Transverse colon (tissue), 4 donors: Measurements from ENCODE around the gene HTR5A. TPM values are rescaled to one million over a fixed set of nuclear protein-coding genes. Genes with fewer than 3 reads are reported as not detected.

ENCODE experiments used
- DNase-seq: peaks from one replicate; pipeline ENCODE4 v3.0.0-alpha.2; 2019
- H3K27ac ChIP-seq, 4 donors: fragments of 200-600 bp; sonication (generic); 2 replicates each; pipeline ENCODE4 v1.5.1; 2016 to 2018; ENCODE audit warnings: inconsistent platforms in 4 of 4
- H3K27me3 ChIP-seq: fragments of 200-600 bp; sonication (generic); 2 replicates; pipeline ENCODE4 v1.5.1; 2017; ENCODE audit warnings: inconsistent platforms
- H3K36me3 ChIP-seq, 4 donors: fragments of 200-600 bp; sonication (generic); 2 replicates each; pipeline ENCODE4 v1.5.1; 2017 to 2019; ENCODE audit warnings: inconsistent platforms in 4 of 4
- H3K4me1 ChIP-seq, 4 donors: fragments of 200-600 bp; sonication (generic); 2 replicates each; pipeline ENCODE4 v1.5.1; 2017 to 2020; ENCODE audit warnings: inconsistent platforms in 4 of 4
- H3K4me3 ChIP-seq, 4 donors: fragments of 200-600 bp; sonication (generic); 1 replicate in 1 of 4; 2 replicates in 3 of 4; pipeline versions ENCODE4 v1.5.1 to v1.6.1; 2017 to 2019; ENCODE audit warnings: inconsistent platforms in 4 of 4
- H3K9me3 ChIP-seq, 2 donors: fragments of 200-600 bp; sonication (generic); 2 replicates each; pipeline ENCODE4 v1.5.1; 2017 to 2019; ENCODE audit warnings: inconsistent platforms in 2 of 2
- EP300 ChIP-seq: sonication (generic); formaldehyde crosslinking; IDR thresholded peaks from one replicate; pipeline ENCODE4 v1.6.1; 2017; ENCODE audit warnings: antibody characterized with exemption, low read depth
- POLR2A ChIP-seq: fragments of 450-650 bp; IDR thresholded peaks from one replicate; pipeline ENCODE4 v1.6.1; 2016; ENCODE audit warnings: antibody characterized with exemption, mild to moderate bottlenecking, moderate library complexity
- POLR2AphosphoS5 ChIP-seq, 3 donors: sonication (generic); formaldehyde crosslinking; IDR thresholded peaks; one replicate each; pipeline ENCODE4 v1.6.1; 2016; ENCODE audit warnings: antibody characterized with exemption in 3 of 3
- WGBS, 2 donors: methylation state at CpG; one replicate each; pipeline ENCODE4 v1.1.5; 2018; ENCODE audit warnings: low coverage in 1 of 2; 5-methylcytosine and 5-hydroxymethylcytosine counted together
- in situ Hi-C, 4 donors: fragments of 200-750 bp; cut with MboI; loops; one replicate each; pipeline versions ENCODE4 v1.15.0 to v1.15.1; 2017; ENCODE audit warnings: low sequenced_read_pairs in 3 of 4, low pct_ligation_motif_present in 1 of 4, low pct_unique_long_range_greater_than_20kb in 1 of 4
- intact Hi-C: fragments of 100-400 bp; cut with DNase I; formaldehyde crosslinking; loops from one replicate; pipeline ENCODE4 v1.15.1; 2023; ENCODE audit warnings: low total_unique reads
- total RNA-seq, 4 donors: library from RNA; depleted of rRNA; stranded (reverse); fragments of >200 nt; gene quantifications; one replicate each; pipeline ENCODE4 v1.1.0, GENCODE V29; 2016
- TF ChIP-seq, protein P1 (sequence below), 5 experiments: fragments of 200-600 bp in 3 of 5; fragments of 450-650 bp in 2 of 5; sonication (generic) in 3 of 5; IDR thresholded peaks; 1 replicate in 2 of 5; 2 replicates in 3 of 5; pipeline ENCODE4 v1.5.1; 2016 to 2017; ENCODE audit warnings: antibody characterized with exemption in 5 of 5, inconsistent platforms in 3 of 5, mild to moderate bottlenecking in 2 of 5, moderate library complexity in 1 of 5

HTR5A gene
- total RNA-seq, 4 donors from 2014 or later: not detected

DNA sequence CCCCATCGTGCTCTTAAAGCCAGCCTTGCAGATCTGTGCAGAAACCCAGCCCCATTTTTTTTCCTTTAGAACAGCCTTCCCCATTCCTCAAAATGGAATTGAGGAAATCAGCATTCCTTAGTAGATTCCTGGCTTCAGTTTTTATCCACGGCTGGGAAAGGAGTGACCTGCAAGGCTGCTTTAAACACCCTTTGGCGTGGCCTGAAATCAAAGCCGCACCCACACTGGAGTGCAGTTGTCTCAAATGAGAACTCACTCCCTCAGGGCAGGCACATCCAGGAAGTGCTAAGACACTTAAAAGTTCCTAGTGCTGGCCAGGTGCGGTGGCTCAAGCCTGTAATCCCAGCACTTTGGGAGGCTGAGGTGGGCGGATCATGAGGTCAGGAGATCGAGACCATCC is 34.8 kb downstream of the HTR5A start:
- no peak overlapping the region for H3K27ac ChIP-seq
- peaks cover 14% of the 10 kb centered on the region for H3K27me3 ChIP-seq
- in situ Hi-C loops (no loop called here), intact Hi-C loops (no loop called here)
- DNase-seq: peak; percentile 35
- no peaks in the 10 kb centered on the region for H3K9me3 ChIP-seq
- TF ChIP-seq, protein P1, sequence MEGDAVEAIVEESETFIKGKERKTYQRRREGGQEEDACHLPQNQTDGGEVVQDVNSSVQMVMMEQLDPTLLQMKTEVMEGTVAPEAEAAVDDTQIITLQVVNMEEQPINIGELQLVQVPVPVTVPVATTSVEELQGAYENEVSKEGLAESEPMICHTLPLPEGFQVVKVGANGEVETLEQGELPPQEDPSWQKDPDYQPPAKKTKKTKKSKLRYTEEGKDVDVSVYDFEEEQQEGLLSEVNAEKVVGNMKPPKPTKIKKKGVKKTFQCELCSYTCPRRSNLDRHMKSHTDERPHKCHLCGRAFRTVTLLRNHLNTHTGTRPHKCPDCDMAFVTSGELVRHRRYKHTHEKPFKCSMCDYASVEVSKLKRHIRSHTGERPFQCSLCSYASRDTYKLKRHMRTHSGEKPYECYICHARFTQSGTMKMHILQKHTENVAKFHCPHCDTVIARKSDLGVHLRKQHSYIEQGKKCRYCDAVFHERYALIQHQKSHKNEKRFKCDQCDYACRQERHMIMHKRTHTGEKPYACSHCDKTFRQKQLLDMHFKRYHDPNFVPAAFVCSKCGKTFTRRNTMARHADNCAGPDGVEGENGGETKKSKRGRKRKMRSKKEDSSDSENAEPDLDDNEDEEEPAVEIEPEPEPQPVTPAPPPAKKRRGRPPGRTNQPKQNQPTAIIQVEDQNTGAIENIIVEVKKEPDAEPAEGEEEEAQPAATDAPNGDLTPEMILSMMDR (IDR thresholded peaks at IDR 0.05): no peak
- no peak for TF ChIP-seq POLR2A
- TF ChIP-seq POLR2AphosphoS5 (IDR thresholded peaks at IDR 0.05): no peak
- TF ChIP-seq EP300: no peak
- 42 to 48% methylated on average over 7 of the region's 7 CpGs for WGBS, 2 donors
- H3K4me3 ChIP-seq: no peak overlapping the region
- no peaks in the 10 kb centered on the region for H3K36me3 ChIP-seq
- no peaks in the 10 kb centered on the region for H3K4me1 ChIP-seq

DNA sequence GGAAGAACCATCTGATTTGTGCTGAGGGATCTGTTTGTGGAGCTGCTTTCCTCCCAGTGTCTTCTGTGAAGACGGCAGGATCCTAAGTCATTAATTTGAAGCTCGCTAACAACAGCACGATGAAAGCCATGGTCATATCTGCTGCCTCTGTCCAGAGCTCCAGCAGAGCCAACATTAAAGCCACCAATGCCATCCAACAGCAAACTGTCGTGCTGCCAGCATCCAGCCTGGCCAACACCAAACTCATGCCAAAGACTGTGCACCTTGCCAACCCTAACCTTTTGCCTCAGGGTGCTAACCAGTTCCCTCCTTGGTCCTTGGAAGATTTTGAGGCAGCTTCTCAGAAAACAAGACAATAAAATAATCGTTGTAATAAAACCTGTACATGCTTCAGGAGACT is 36.2 kb downstream of the HTR5A start:
- intact Hi-C loops (no loop called here), in situ Hi-C loops (no loop called here)
- Histone ChIP-seq H3K4me3 (no peak overlapping the region), H3K36me3 (no peaks in the 10 kb centered on the region), H3K27me3 (peaks cover 19% of the 10 kb centered on the region), H3K27ac (no peak overlapping the region), H3K9me3 (no peaks in the 10 kb centered on the region), H3K4me1 (no peaks in the 10 kb centered on the region)
- no peak for DNase-seq
- WGBS, 2 donors: 87 to 100% methylated on average over 1 to 5 of the region's 5 CpGs
- no peak for TF ChIP-seq POLR2AphosphoS5 (IDR thresholded peaks at IDR 0.05)
- TF ChIP-seq, protein P1 (IDR thresholded peaks at IDR 0.05): no peak

DNA sequence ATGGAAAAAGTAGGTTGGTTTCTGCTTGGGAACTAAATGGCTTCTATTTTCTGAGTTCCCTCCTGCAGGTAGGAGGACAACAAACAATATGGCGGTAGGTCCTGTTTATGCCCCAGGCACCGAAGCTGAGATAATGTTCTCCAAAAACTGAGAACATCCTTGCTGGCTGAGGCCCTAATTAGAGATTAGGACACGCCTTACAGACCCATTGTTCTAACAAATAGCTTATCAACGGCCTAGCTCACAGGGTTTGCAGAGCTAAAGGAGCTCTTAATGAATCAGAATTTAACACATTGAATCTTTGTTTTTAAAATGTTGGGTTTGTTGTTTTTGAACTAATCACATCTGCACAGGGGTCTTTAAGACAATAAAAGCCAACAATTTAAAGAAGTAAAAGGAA is 37.0 kb downstream of the HTR5A start:
- in situ Hi-C loops (no loop called here), intact Hi-C loops (no loop called here)
- no peak for DNase-seq
- TF ChIP-seq POLR2AphosphoS5 (IDR thresholded peaks at IDR 0.05): no peak
- TF ChIP-seq POLR2A: no peak
- no peak for TF ChIP-seq EP300
- TF ChIP-seq, protein P1 (IDR thresholded peaks at IDR 0.05): no peak
- Histone ChIP-seq H3K36me3 (no peaks in the 10 kb centered on the region), H3K9me3 (no peaks in the 10 kb centered on the region), H3K27me3 (peaks cover 19% of the 10 kb centered on the region), H3K4me1 (no peaks in the 10 kb centered on the region), H3K4me3 (no peak overlapping the region), H3K27ac (no peak overlapping the region)
- 67 to 69% methylated on average over 4 of the region's 4 CpGs for WGBS, 2 donors

DNA sequence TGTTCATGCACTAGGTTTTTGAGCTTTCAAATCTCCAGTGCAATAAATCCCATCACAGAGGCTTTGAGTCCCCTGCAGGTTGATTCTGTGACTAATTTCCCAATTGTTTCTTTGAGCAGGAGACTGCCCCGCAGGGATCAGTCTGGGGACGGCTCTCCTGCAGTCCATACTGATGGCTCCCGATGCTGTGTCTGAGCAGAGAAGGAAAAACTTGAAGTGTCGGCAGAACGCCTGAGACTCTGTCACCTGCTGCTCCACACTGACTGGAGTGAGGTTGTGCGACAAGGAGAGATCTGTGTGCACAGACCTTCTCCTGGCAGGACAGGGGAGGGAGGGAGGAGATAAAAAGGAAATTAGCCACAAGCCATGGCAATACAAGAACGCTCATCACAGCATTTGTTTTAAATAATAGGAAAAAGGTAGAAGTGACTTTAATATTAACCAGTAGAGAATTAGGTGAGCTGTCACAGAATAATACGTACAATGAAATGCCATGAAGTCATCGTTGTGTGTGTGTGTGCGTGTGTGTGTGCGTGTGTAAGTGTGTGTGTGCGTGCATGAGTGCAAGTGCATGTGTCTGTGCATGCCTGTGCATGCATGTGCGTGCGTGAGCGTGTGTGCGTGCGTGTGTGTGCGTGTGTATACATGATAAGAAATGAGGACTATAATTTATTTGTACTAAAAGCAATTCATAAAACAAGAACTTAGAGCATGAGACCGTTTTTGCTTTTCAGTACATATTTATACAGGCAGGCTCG is 38.2 kb downstream of the HTR5A start:
- Histone ChIP-seq H3K4me1 (no peaks in the 10 kb centered on the region), H3K27me3 (peaks cover 19% of the 10 kb centered on the region), H3K9me3 (no peaks in the 10 kb centered on the region), H3K27ac (no peak overlapping the region), H3K4me3 (no peak overlapping the region), H3K36me3 (no peaks in the 10 kb centered on the region)
- intact Hi-C loops: no loop called here
- no peak for DNase-seq
- in situ Hi-C loops: no loop called here
- TF ChIP-seq EP300: no peak
- TF ChIP-seq POLR2AphosphoS5 (IDR thresholded peaks at IDR 0.05): no peak
- no peak for TF ChIP-seq POLR2A
- TF ChIP-seq, protein P1 (IDR thresholded peaks at IDR 0.05): no peak
- WGBS, 2 donors: 64 to 66% methylated on average over 10 to 20 of the region's 20 CpGs
